Kidney (tissue), 14 donors: Measurements from ENCODE around the gene MAST3. TPM values are rescaled to one million over a fixed set of nuclear protein-coding genes. Genes with fewer than 3 reads are reported as not detected.
A peak's percentile ranks its signal among the peaks of the same experiment; 100 is the strongest.

ENCODE experiments used
- DNase-seq, 5 donors: peaks; one replicate each; pipeline ENCODE4 v3.0.0-alpha.2; 2013 to 2020
- FAIRE-seq: peaks from 2 replicates; lab custom pipeline; 2012; peaks lifted over from hg19 to GRCh38; lab: Jason Lieb, UNC
- H3K27ac ChIP-seq, 2 donors: one replicate each; pipeline ENCODE4 v1.7.0; 2013; ENCODE audit warnings: low read depth in 2 of 2, low read length in 2 of 2, inconsistent platforms in 1 of 2
- H3K27me3 ChIP-seq: one replicate; pipeline ENCODE4 v1.7.1; 2013; ENCODE audit warnings: low read length, inconsistent platforms; ENCODE audit not compliant: control insufficient read depth, insufficient read depth
- H3K36me3 ChIP-seq, 3 donors: one replicate each; pipeline versions ENCODE4 v1.7.0 to v1.7.1; 2013; ENCODE audit warnings: low read length in 3 of 3, control low read depth in 1 of 3, inconsistent platforms in 1 of 3; ENCODE audit not compliant: insufficient read depth in 3 of 3, control insufficient read depth in 2 of 3
- H3K4me1 ChIP-seq, 3 donors: one replicate each; pipeline versions ENCODE4 v1.7.0 to v1.7.1; 2013; ENCODE audit warnings: low read length in 3 of 3, inconsistent platforms in 1 of 3, low read depth in 1 of 3; ENCODE audit not compliant: control insufficient read depth in 2 of 3, insufficient read depth in 2 of 3
- H3K4me3 ChIP-seq, 3 donors: one replicate each; pipeline versions ENCODE4 v1.7.0 to v1.8.1; 2013; ENCODE audit warnings: low read length in 3 of 3, control low read depth in 1 of 3, inconsistent platforms in 1 of 3
- H3K9ac ChIP-seq, 3 donors: one replicate each; pipeline versions ENCODE4 v1.7.0 to v1.7.1; 2013; ENCODE audit warnings: low read length in 3 of 3, control low read depth in 1 of 3, inconsistent platforms in 1 of 3
- H3K9me3 ChIP-seq, 3 donors: one replicate each; pipeline versions ENCODE4 v1.7.0 to v1.7.1; 2013; ENCODE audit warnings: low read length in 3 of 3, control low read depth in 1 of 3, inconsistent platforms in 1 of 3; ENCODE audit not compliant: control insufficient read depth in 2 of 3, insufficient read depth in 1 of 3
- CTCF ChIP-seq: IDR thresholded peaks from 3 replicates; pipeline ENCODE4 v1.5.1; 2012; ENCODE audit warnings: mild to moderate bottlenecking, moderate library complexity, borderline replicate concordance; ENCODE audit not compliant: insufficient read depth; ENCODE audit errors: extremely low read depth
- intact Hi-C: fragments of 100-400 bp; cut with DNase I; formaldehyde crosslinking; loops from one replicate; pipeline ENCODE4 v1.11.1; 2022
- polyA plus RNA-seq: library from polyadenylated mRNA; stranded (reverse); fragments of 350-450 nt; fragmentation: Illumina TruSeq; extraction: RNeasy Lipid Tissue Mini Kit (QIAGEN cat#74804); gene quantifications from one replicate; pipeline ENCODE4 v1.2.3, GENCODE V29; 2014; ENCODE audit warnings: low read depth, low replicate concordance; ENCODE audit not compliant: insufficient read depth
- total RNA-seq: library from RNA; stranded (reverse); fragmentation: NEBNext Ultra II Directional; extraction: Animal tissue kit (Norgen Biotek cat#: 25700); gene quantifications from one replicate; pipeline ENCODE4 v1.2.1, GENCODE V29; 2021
- donor health status: control.
- donor health status: control.
- donor health status: control.
- donor health status: control.
- donor health status: control.
- donor health status: DM: yes; HTN: yes; CAD: no.
- donor health status: Normal renal cell carcinoma (clear cell type).

MAST3 gene
- total and polyA plus RNA-seq, 2 donors from 2014 or later, result 5.6 to 16.0 TPM

- no peak for FAIRE-seq
- no peak for DNase-seq
- Histone ChIP-seq H3K4me3 (no peak overlapping the region), H3K9ac (no peak overlapping the region), H3K27ac (no peak overlapping the region), H3K9me3 (no peaks in the 10 kb centered on the region), H3K36me3 (peaks cover 0 to 4% (median 0%) of the 10 kb centered on the region in 3 donors), H3K27me3 (no peaks in the 10 kb centered on the region), H3K4me1 (peaks cover 0 to 23% (median 14%) of the 10 kb centered on the region in 3 donors)
- no peak for TF ChIP-seq CTCF
- intact Hi-C loops, result no loop called here
Observed at GRCh38 chr19:18107235-18107634, 9.7 kb downstream of the MAST3 start.

- Histone ChIP-seq H3K9ac (peak overlapping the region in 2 of 3 donors; percentile 24 to 55), H3K4me1 (peaks cover 0 to 26% (median 14%) of the 10 kb centered on the region in 3 donors), H3K4me3 (peak overlapping the region in 1 of 3 donors; percentile 74), H3K27me3 (no peaks in the 10 kb centered on the region), H3K36me3 (peaks cover 0 to 4% (median 3%) of the 10 kb centered on the region in 3 donors), H3K27ac (peak overlapping the region; percentile 71 to 77), H3K9me3 (no peaks in the 10 kb centered on the region)
- no peak for TF ChIP-seq CTCF
- intact Hi-C loops, result no loop called here
- no peak for FAIRE-seq
- no peak for DNase-seq
Observed at GRCh38 chr19:18108897-18109296, 11.3 kb downstream of the MAST3 start.

- no peaks in the 10 kb centered on the region for H3K9me3 ChIP-seq
- no peaks in the 10 kb centered on the region for H3K27me3 ChIP-seq
- H3K9ac ChIP-seq, result peak overlapping the region in 2 of 3 donors; percentile 24 to 55
- H3K36me3 ChIP-seq, result peaks cover 0 to 4% (median 3%) of the 10 kb centered on the region in 3 donors
- intact Hi-C loops, result no loop called here
- H3K4me1 ChIP-seq, result peaks cover 0 to 26% (median 14%) of the 10 kb centered on the region in 3 donors
- TF ChIP-seq CTCF, result no peak
- H3K4me3 ChIP-seq, result peak overlapping the region in 2 of 3 donors; percentile 48 to 74
- peak in 1 of 5 donors; percentile 34 for DNase-seq
- FAIRE-seq, result no peak
- H3K27ac ChIP-seq, result peak overlapping the region; percentile 71 to 77
Observed at GRCh38 chr19:18109341-18109732, 11.8 kb downstream of the MAST3 start.
